Muscle of leg (tissue), 11 donors: ENCODE results near the gene ADGRF5. TPM values are rescaled to one million over a fixed set of nuclear protein-coding genes. Genes with fewer than 3 reads are reported as not detected.
A peak's percentile ranks its signal among the peaks of the same experiment; 100 is the strongest.

Experiments used
- DNase-seq: peaks from one replicate; pipeline ENCODE4 v3.0.0; 2013
- H3K27ac ChIP-seq: one replicate; pipeline ENCODE4 v1.5.1; 2013; ENCODE audit warnings: mild to moderate bottlenecking, low read length, control low read depth
- H3K27me3 ChIP-seq: one replicate; pipeline ENCODE4 v1.6.1; 2013; ENCODE audit warnings: low read length; ENCODE audit not compliant: control insufficient read depth, insufficient read depth
- H3K36me3 ChIP-seq: one replicate; pipeline ENCODE4 v1.6.1; 2013; ENCODE audit warnings: low read length; ENCODE audit not compliant: control insufficient read depth, insufficient read depth
- H3K4me1 ChIP-seq: one replicate; pipeline ENCODE4 v1.6.1; 2013; ENCODE audit warnings: low read length; ENCODE audit not compliant: control insufficient read depth, insufficient read depth
- H3K4me3 ChIP-seq: one replicate; pipeline ENCODE4 v1.5.1; 2013; ENCODE audit warnings: low read length, control low read depth
- H3K9me3 ChIP-seq: replicated peaks from 2 replicates; pipeline ENCODE4 v1.6.1; 2013; ENCODE audit warnings: low read depth, low read length; ENCODE audit not compliant: control insufficient read depth
- WGBS: methylation state at CpG from one replicate; pipeline ENCODE4 v1.1.5; 2013; ENCODE audit warnings: missing lambda C conversion rate; ENCODE audit not compliant: insufficient coverage; 5-methylcytosine and 5-hydroxymethylcytosine counted together
- polyA plus RNA-seq, 8 donors: library from polyadenylated mRNA; unstranded; fragments of 120-200 nt; gene quantifications; one replicate each; pipeline versions ENCODE4 v1.2.1 to v1.2.3, GENCODE V29; 2013; ENCODE audit warnings: inconsistent platforms in 1 of 8, low replicate concordance in 1 of 8; ENCODE audit not compliant: insufficient read length in 8 of 8, insufficient read depth in 1 of 8
- total RNA-seq: library from RNA; stranded (reverse); fragments of 120-200 nt; gene quantifications from one replicate; pipeline ENCODE4 v1.2.4, GENCODE V29; 2013

ADGRF5 gene
- total and polyA plus RNA-seq, 9 donors: 19.1 to 28.7 (median 25.2) TPM

- no peaks in the 10 kb centered on the region for H3K27me3 ChIP-seq
- H3K36me3 ChIP-seq: no peaks in the 10 kb centered on the region
- H3K4me3 ChIP-seq: no peak overlapping the region
- no peaks in the 10 kb centered on the region for H3K9me3 ChIP-seq
- DNase-seq: no peak
- no peak overlapping the region for H3K27ac ChIP-seq
- peaks cover 7% of the 10 kb centered on the region for H3K4me1 ChIP-seq
Measured at GRCh38 chr6:46896871-46897270, 24.9 kb downstream of the ADGRF5 start.

- no peak for DNase-seq
- Histone ChIP-seq H3K4me1 (peaks cover under 1% of the 10 kb centered on the region), H3K9me3 (no peaks in the 10 kb centered on the region), H3K4me3 (no peak overlapping the region), H3K36me3 (no peaks in the 10 kb centered on the region), H3K27me3 (no peaks in the 10 kb centered on the region), H3K27ac (no peak overlapping the region)
- WGBS: 61% methylated on average over 5 of the region's 7 CpGs
Measured at GRCh38 chr6:46895930-46896329, 25.8 kb downstream of the ADGRF5 start.

DNA sequence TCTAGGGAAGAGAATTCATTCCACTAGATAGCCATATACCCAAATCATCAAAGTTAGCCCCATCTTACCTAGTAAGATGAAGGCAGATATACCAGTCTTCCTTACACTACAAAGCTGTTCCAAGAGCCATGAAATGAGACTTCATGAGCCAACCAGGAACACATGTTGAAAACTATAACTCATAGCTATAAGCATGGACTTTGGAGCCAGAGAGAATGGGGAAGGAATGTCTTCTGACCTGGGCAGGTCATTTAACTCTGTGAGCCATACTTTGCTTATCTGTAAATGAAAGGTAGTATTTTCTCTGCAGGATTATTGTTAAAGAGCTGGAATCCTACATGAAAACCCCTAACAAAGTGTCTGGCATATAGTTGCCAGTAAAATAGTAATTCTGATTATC is 27.3 kb downstream of the ADGRF5 start:
- no peak overlapping the region for H3K4me3 ChIP-seq
- no peak overlapping the region for H3K27ac ChIP-seq
- H3K36me3 ChIP-seq: no peaks in the 10 kb centered on the region
- H3K4me1 ChIP-seq: no peaks in the 10 kb centered on the region
- H3K9me3 ChIP-seq: no peaks in the 10 kb centered on the region
- no peak for DNase-seq
- no peaks in the 10 kb centered on the region for H3K27me3 ChIP-seq

- no peaks in the 10 kb centered on the region for H3K4me1 ChIP-seq
- no peak for DNase-seq
- H3K4me3 ChIP-seq: no peak overlapping the region
- WGBS: no CpG with 5 or more reads among the region's 1 CpG
- no peaks in the 10 kb centered on the region for H3K36me3 ChIP-seq
- H3K27me3 ChIP-seq: no peaks in the 10 kb centered on the region
- no peaks in the 10 kb centered on the region for H3K9me3 ChIP-seq
- no peak overlapping the region for H3K27ac ChIP-seq
Measured at GRCh38 chr6:46893648-46894047, 28.1 kb downstream of the ADGRF5 start.

GRCh38 chr6:46891252-46891795 is 30.4 kb downstream of the ADGRF5 start:
- DNase-seq: no peak
- WGBS: 22% methylated on average over 1 of the region's 4 CpGs
- Histone ChIP-seq H3K27ac (no peak overlapping the region), H3K27me3 (no peaks in the 10 kb centered on the region), H3K36me3 (no peaks in the 10 kb centered on the region), H3K9me3 (no peaks in the 10 kb centered on the region), H3K4me1 (no peaks in the 10 kb centered on the region), H3K4me3 (no peak overlapping the region)

DNA sequence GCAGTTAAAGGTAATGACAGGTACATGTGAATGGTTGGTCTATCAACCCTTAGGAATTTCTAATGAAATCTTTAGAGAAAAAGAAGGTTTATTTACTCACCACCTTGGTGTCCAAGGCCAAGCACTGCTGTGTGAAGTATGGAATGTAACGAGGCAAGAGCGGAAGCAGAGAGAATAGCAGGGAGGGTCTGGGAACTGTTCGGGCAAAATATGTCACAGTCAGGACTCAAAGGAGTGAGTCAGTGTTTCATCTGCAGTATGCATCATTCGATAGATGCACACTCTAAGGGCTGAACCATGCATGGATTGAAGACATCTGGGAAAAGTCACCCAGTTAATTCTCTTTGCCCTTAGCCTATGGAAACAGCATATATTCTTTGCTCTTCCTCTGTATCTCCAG is 33.2 kb downstream of the ADGRF5 start:
- no peak overlapping the region for H3K4me3 ChIP-seq
- WGBS: 79% methylated on average over 4 of the region's 4 CpGs
- H3K27me3 ChIP-seq: no peaks in the 10 kb centered on the region
- H3K36me3 ChIP-seq: no peaks in the 10 kb centered on the region
- no peak overlapping the region for H3K27ac ChIP-seq
- DNase-seq: no peak
- H3K4me1 ChIP-seq: no peaks in the 10 kb centered on the region
- H3K9me3 ChIP-seq: no peaks in the 10 kb centered on the region

GRCh38 chr6:46888031-46888430 is 33.7 kb downstream of the ADGRF5 start:
- no peaks in the 10 kb centered on the region for H3K9me3 ChIP-seq

DNA sequence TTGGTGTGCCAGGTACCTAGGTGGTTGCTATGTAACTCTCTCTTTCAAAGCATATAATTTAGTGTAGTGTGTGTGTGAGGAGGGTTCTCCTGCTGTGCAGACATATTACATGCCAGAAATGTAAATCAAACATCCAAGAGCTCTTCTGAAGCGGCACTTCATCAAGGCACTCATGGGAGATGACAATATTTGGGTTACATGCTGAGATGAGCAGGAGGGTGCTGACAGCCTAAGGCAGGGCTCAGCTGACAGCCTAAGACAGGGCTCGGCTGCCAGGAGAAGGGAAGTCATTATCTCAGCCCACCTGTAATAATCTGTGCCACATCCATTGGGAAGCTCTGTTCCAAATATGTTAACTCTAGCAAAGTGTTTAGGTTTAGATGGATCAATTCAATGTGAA is 39.1 kb downstream of the ADGRF5 start:
- Histone ChIP-seq H3K27ac (no peak overlapping the region), H3K9me3 (no peaks in the 10 kb centered on the region), H3K4me3 (no peak overlapping the region), H3K36me3 (no peaks in the 10 kb centered on the region), H3K27me3 (no peaks in the 10 kb centered on the region), H3K4me1 (no peaks in the 10 kb centered on the region)
- 86% methylated on average over 1 of the region's 2 CpGs for WGBS
- DNase-seq: no peak

More at GRCh38 chr6:46888031-46888430, 33.7 kb downstream of the ADGRF5 start:
- Histone ChIP-seq H3K4me3 (no peak overlapping the region), H3K27me3 (no peaks in the 10 kb centered on the region), H3K4me1 (no peaks in the 10 kb centered on the region), H3K36me3 (no peaks in the 10 kb centered on the region), H3K27ac (no peak overlapping the region)
- WGBS: 88% methylated on average over 2 of the region's 3 CpGs
- no peak for DNase-seq

DNA sequence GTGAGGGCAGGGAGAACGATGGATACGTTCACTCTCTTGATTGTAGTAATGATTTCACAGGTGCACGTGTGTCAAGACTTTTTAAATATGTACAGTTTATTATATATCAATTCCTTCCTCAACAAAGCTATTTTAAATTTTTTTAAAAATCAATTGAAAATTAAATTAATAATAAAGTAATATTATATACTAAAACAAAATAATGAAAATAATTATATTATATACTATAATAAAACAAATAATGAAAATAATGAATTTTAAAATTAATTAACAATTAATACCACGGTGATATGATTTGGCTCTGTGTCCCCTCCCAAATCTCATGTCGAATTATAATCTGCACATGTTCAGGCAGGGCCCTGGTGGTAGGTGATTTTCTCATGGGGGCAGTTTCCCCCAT is 42.7 kb downstream of the ADGRF5 start:
- no peaks in the 10 kb centered on the region for H3K36me3 ChIP-seq
- no peaks in the 10 kb centered on the region for H3K9me3 ChIP-seq
- H3K27ac ChIP-seq: no peak overlapping the region
- no peak for DNase-seq
- no CpG with 5 or more reads among the region's 5 CpGs for WGBS
- H3K4me1 ChIP-seq: no peaks in the 10 kb centered on the region
- no peak overlapping the region for H3K4me3 ChIP-seq
- H3K27me3 ChIP-seq: no peaks in the 10 kb centered on the region

GRCh38 chr6:46876126-46876525 is 45.6 kb downstream of the ADGRF5 start:
- peak; percentile 35 for DNase-seq
- Histone ChIP-seq H3K27ac (no peak overlapping the region), H3K27me3 (no peaks in the 10 kb centered on the region), H3K9me3 (no peaks in the 10 kb centered on the region), H3K4me3 (no peak overlapping the region), H3K36me3 (no peaks in the 10 kb centered on the region), H3K4me1 (no peaks in the 10 kb centered on the region)
- WGBS: 41% methylated on average over 4 of the region's 4 CpGs

- DNase-seq: no peak
- no CpG with 5 or more reads among the region's 5 CpGs for WGBS
- H3K27me3 ChIP-seq: no peaks in the 10 kb centered on the region
- H3K27ac ChIP-seq: no peak overlapping the region
- H3K9me3 ChIP-seq: no peaks in the 10 kb centered on the region
- H3K4me1 ChIP-seq: no peaks in the 10 kb centered on the region
- H3K4me3 ChIP-seq: no peak overlapping the region
- no peaks in the 10 kb centered on the region for H3K36me3 ChIP-seq
Measured at GRCh38 chr6:46867411-46867810, 54.3 kb downstream of the ADGRF5 start.
